GM10266 (cell line): ENCODE results near the gene DYNLRB1.

Experiments used
- DNase-seq: peaks from one replicate; pipeline ENCODE4 v3.0.0; 2012; ENCODE audit errors: extremely low spot score
- TF ChIP-seq, protein P1 (sequence below): IDR thresholded peaks from 2 replicates; pipeline ENCODE4 v1.5.1; 2012; ENCODE audit warnings: mild to moderate bottlenecking, low read depth; ENCODE audit not compliant: control insufficient read depth, insufficient read depth; ENCODE audit errors: missing control alignments

DYNLRB1 gene

DNA sequence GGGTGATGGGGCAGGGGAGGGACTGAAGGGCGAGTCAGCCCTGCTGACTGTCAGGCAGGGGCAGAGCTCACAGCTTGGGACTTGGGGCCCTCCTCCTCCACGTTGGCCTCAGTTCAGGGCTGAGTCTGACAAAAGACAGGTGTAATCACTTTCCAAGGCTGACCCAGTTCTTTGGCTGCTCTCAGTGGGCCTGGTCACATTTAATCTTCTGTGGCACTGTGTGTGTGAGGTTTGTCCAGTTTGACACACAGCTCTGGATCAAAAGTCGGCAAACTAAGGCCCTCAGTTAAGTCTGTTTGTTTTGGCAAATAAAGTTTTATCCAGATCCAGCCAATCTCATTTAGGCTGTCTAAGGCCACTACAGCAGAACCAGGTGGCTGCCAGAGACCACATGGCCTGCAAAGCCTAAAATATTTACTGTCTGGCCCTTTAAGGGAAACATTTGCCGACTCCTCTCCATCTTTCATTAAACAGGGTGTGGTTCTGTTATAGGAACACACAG, 37.2 kb downstream of the DYNLRB1 start:
- TF ChIP-seq, protein P1, sequence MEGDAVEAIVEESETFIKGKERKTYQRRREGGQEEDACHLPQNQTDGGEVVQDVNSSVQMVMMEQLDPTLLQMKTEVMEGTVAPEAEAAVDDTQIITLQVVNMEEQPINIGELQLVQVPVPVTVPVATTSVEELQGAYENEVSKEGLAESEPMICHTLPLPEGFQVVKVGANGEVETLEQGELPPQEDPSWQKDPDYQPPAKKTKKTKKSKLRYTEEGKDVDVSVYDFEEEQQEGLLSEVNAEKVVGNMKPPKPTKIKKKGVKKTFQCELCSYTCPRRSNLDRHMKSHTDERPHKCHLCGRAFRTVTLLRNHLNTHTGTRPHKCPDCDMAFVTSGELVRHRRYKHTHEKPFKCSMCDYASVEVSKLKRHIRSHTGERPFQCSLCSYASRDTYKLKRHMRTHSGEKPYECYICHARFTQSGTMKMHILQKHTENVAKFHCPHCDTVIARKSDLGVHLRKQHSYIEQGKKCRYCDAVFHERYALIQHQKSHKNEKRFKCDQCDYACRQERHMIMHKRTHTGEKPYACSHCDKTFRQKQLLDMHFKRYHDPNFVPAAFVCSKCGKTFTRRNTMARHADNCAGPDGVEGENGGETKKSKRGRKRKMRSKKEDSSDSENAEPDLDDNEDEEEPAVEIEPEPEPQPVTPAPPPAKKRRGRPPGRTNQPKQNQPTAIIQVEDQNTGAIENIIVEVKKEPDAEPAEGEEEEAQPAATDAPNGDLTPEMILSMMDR, result no peak
- no peak for DNase-seq

DNA sequence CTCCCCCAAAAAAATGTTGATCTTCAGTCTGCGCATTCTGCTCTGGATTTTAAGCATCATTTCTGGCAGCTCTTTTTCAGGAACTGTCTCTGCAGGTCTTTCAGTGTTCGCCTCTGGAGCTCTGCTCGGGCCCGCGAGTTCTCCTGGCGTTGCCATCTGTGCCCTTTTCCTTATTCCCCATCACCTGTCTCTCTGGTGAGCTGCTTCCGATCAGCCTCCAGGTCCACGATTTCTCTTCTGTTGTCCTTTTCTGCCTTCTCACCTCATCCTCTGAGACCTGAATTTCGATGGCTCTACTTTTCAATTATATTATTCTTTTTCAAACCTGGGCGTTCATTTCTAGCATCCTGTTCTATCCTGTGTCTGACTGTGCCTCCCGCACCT, 41.7 kb downstream of the DYNLRB1 start:
- TF ChIP-seq, protein P1, result no peak
- no peak for DNase-seq

DNA sequence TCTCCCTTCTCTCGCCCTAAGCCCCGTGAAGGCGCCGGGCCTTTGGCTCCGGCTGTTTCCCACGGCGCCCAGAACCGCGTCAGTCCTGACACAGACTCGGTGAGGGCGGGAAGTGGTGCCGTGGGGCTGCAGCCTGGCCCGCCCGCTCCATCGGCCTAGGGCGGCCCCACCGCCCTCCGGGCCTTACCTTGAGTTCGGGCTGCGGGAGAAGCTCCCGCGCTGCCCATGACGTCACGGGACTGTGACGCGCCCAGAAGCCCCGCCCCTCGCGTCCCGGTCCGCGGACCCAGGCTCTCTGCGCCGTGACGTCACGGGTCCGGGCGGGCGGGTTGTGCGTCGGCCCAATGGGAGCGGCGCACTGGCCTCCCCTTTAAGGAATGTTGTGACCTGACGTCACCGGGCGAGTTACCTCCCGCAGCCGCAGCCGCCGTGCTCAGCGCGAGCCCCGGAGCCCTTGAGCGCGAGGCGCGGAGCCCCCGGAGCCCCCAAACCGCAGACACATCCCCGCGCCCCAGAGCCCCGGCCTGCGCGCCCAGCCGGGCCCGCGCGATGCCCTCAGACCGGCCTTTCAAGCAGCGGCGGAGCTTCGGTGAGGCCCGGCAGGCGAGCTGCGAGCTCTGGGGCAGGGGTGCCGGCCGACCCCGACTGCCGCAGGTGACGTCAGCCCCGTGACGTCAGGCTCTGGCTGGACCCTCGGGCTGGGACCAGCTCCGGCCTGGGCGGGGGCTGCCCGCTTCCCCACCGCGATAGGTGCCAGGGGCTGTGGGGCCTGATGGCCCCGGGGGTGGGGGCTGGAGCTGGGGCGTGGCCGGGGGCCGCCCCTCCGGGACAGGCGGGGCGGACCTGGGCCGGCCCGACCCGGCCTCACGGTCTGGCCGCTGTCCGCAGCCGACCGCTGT, 42.3 kb downstream of the DYNLRB1 start, which contains the start of gene MAP1LC3A:
TSS of gene MAP1LC3A (plus strand) at position 399 of the 899 bp plus-strand sequence. CDS start at position 550, 151 bp downstream.
- peak; percentile 97 for DNase-seq
- TF ChIP-seq, protein P1, result no peak

GRCh38 chr20:34559311-34560140, 43.3 kb downstream of the DYNLRB1 start:
- TF ChIP-seq, protein P1, result no peak
- DNase-seq, result no peak

DNA sequence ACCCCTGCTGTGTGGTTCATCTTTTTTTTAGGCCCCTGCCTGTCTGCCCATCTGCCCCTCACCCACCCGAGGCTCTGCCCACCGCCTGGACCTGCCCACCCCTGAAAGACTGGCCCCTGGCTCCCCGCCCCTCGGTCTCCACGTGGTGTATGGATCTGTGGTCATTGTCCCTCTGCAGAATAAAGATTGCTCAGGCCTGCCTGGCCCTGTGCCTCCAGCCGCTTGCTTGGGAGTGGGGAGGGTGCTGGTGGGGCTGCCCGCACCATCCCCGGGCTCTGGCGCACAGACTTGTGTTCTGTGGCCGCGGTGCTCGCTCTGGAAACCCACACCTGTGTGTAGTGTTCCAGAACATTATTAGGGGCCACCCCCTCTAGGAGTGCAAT, 43.9 kb downstream of the DYNLRB1 start:
- DNase-seq, result no peak
- TF ChIP-seq, protein P1, result no peak

DNA sequence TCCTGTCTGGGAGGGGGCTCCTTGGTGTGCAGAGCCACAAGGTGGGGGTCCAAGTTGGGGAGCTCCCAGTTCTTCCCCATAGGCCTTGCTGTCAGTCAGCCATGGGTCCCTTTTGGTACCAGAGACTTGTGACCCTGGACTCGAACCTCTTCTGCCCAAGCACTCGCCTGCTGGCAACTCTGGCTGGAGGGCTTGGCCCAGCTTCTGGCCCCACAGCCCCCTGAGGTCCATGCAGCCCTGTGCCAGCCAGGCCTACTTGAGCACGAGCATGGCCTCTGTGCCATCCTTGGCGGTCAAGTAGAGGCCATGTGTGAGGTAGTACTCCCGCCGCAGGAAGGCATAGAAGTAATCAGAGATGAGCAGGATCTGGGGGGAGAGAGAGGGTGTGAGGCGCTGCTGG, 44.4 kb downstream of the DYNLRB1 start:
- TF ChIP-seq, protein P1, result no peak
- no peak for DNase-seq

DNA sequence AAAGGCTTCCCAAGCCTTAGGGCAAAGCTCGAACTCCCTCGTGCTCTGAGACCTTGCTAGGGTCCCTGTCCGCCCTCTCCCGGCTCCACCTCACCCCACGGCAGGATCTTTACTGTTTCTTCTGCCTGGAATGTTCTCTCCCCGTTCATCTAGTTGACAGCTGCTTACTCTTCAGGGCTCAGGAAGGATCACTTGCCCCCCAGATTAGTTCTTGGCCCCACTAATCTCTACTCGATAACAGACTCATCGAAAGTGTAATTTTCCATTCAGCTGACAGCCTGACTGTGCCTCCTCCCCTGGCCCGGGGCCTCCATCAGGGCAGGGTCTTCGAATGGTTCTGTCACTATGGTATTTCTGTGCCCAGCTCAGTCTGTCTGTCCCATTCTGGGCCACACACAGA, 45.4 kb downstream of the DYNLRB1 start:
- TF ChIP-seq, protein P1, result no peak
- no peak for DNase-seq
